Lower lobe of right lung (tissue), 2 donors: ENCODE measurements around the gene NUDT15. TPM values are rescaled to one million over a fixed set of nuclear protein-coding genes. Genes with fewer than 3 reads are reported as not detected.

Experiments
- ATAC-seq, 2 donors: fragments of 200-7000 bp; cut with Tn5 transposase; one replicate each; pipeline ENCODE4 v1.9.1; 2020 to 2022; ENCODE audit warnings: mild to moderate bottlenecking in 2 of 2, moderate library complexity in 2 of 2
- DNase-seq: peaks from one replicate; pipeline ENCODE4 v3.0.0-alpha.2; 2020
- H3K27ac ChIP-seq: fragments of 200-600 bp; one replicate; pipeline ENCODE4 v1.8.0; 2022
- H3K27me3 ChIP-seq: fragments of 200-600 bp; one replicate; pipeline ENCODE4 v1.8.0; 2022; ENCODE audit warnings: low read depth
- H3K36me3 ChIP-seq: fragments of 200-600 bp; one replicate; pipeline ENCODE4 v1.8.0; 2022; ENCODE audit warnings: mild to moderate bottlenecking
- H3K4me1 ChIP-seq: fragments of 200-600 bp; one replicate; pipeline ENCODE4 v1.8.0; 2022
- H3K4me3 ChIP-seq: fragments of 200-600 bp; one replicate; pipeline ENCODE4 v1.8.0; 2022; ENCODE audit warnings: mild to moderate bottlenecking
- H3K9me3 ChIP-seq: fragments of 200-600 bp; one replicate; pipeline ENCODE4 v1.8.0; 2022
- CTCF ChIP-seq: fragments of 200-600 bp; IDR thresholded peaks from one replicate; pipeline ENCODE4 v1.8.0; 2022; ENCODE audit warnings: antibody characterized with exemption, mild to moderate bottlenecking
- intact Hi-C: fragments of 100-400 bp; cut with DNase I; formaldehyde crosslinking; loops from one replicate; pipeline ENCODE4 v1.11.0; 2022
- total RNA-seq: library from RNA; stranded (reverse); fragmentation: NEBNext Ultra II Directional; extraction: Animal tissue kit (Norgen Biotek cat#: 25700); gene quantifications from one replicate; pipeline ENCODE4 v1.2.1, GENCODE V29; 2021
- donor health status: DM: no; HTN: yes; CAD: no; lungs with severe emphysema.

The NUDT15 gene
- total RNA-seq, 1 donor from 2014 or later: 11.6 TPM

GRCh38 chr13:48072304-48072703 lies 34.8 kb downstream of the NUDT15 start:
- TF ChIP-seq CTCF: no peak
- Histone ChIP-seq H3K27me3 (no peaks in the 10 kb centered on the region), H3K4me3 (no peak overlapping the region), H3K36me3 (peaks cover 60% of the 10 kb centered on the region), H3K4me1 (no peaks in the 10 kb centered on the region), H3K27ac (no peak overlapping the region), H3K9me3 (peaks cover 29% of the 10 kb centered on the region)
- intact Hi-C loops: no loop called here
- no peak for DNase-seq
- no peak for ATAC-seq

- no peaks in the 10 kb centered on the region for H3K4me1 ChIP-seq
Observed at GRCh38 chr13:48072787-48073186, 35.3 kb downstream of the NUDT15 start.

GRCh38 chr13:48074006-48074405 lies 36.5 kb downstream of the NUDT15 start:
- DNase-seq (no peak), ATAC-seq (no peak)
- no peak for TF ChIP-seq CTCF
- H3K4me1 ChIP-seq: no peaks in the 10 kb centered on the region
- no peaks in the 10 kb centered on the region for H3K27me3 ChIP-seq
- H3K9me3 ChIP-seq: peaks cover 23% of the 10 kb centered on the region
- no peak overlapping the region for H3K27ac ChIP-seq
- H3K4me3 ChIP-seq: no peak overlapping the region
- intact Hi-C loops: no loop called here
- peaks cover 77% of the 10 kb centered on the region for H3K36me3 ChIP-seq

More at GRCh38 chr13:48072787-48073186, 35.3 kb downstream of the NUDT15 start:
- peaks cover 29% of the 10 kb centered on the region for H3K9me3 ChIP-seq
- DNase-seq (no peak), ATAC-seq (no peak)
- intact Hi-C loops: no loop called here
- peaks cover 65% of the 10 kb centered on the region for H3K36me3 ChIP-seq
- no peaks in the 10 kb centered on the region for H3K27me3 ChIP-seq
- H3K27ac ChIP-seq: no peak overlapping the region
- no peak overlapping the region for H3K4me3 ChIP-seq
- no peak for TF ChIP-seq CTCF

- no peak for DNase-seq
- intact Hi-C loops: no loop called here
Observed at GRCh38 chr13:48078251-48078656, 40.7 kb downstream of the NUDT15 start.

GRCh38 chr13:48081739-48082138 lies 44.2 kb downstream of the NUDT15 start:
- TF ChIP-seq CTCF: no peak
- no peak for ATAC-seq
- no peaks in the 10 kb centered on the region for H3K4me1 ChIP-seq
- intact Hi-C loops: no loop called here
- H3K4me3 ChIP-seq: no peak overlapping the region
- H3K27ac ChIP-seq: no peak overlapping the region
- H3K27me3 ChIP-seq: no peaks in the 10 kb centered on the region
- H3K9me3 ChIP-seq: no peaks in the 10 kb centered on the region
- peaks cover 99% of the 10 kb centered on the region for H3K36me3 ChIP-seq
- no peak for DNase-seq

More at GRCh38 chr13:48078251-48078656, 40.7 kb downstream of the NUDT15 start:
- no peak overlapping the region for H3K4me3 ChIP-seq
- no peaks in the 10 kb centered on the region for H3K9me3 ChIP-seq
- TF ChIP-seq CTCF: no peak
- no peaks in the 10 kb centered on the region for H3K27me3 ChIP-seq
- H3K36me3 ChIP-seq: peaks cover 99% of the 10 kb centered on the region
- ATAC-seq: no peak
- no peak overlapping the region for H3K27ac ChIP-seq
- no peaks in the 10 kb centered on the region for H3K4me1 ChIP-seq

GRCh38 chr13:48086272-48086671 lies 48.7 kb downstream of the NUDT15 start:
- intact Hi-C loops: no loop called here
- peaks cover 73% of the 10 kb centered on the region for H3K36me3 ChIP-seq
- TF ChIP-seq CTCF: no peak
- no peak overlapping the region for H3K4me3 ChIP-seq
- H3K9me3 ChIP-seq: no peaks in the 10 kb centered on the region
- ATAC-seq: no peak
- no peak overlapping the region for H3K27ac ChIP-seq
- peaks cover 14% of the 10 kb centered on the region for H3K4me1 ChIP-seq
- no peaks in the 10 kb centered on the region for H3K27me3 ChIP-seq
- DNase-seq: no peak
